ENCODE results near the gene SIN3A.
"Not testable (repeated sequence)": the region's sequence is repeated elsewhere in the genome, so short reads cannot be mapped to it uniquely, and the experiment has no call there.

The SIN3A gene

GRCh38 chr15:75352186-75353080, 99.1 kb downstream of the SIN3A start:
- Histone ChIP-seq H3K27me3 (ENCODE audit: control insufficient read depth, low read length) (no peaks in the 10 kb centered on the region), H3K4me2 (ENCODE audit: low read length) (no peak overlapping the region), H3K9me2 (replicated peaks; ENCODE audit: control insufficient read depth, low read length) (no peaks in the 10 kb centered on the region), H3K9me3 (ENCODE audit: control insufficient read depth, insufficient read depth, low read length) (peaks cover 5% of the 10 kb centered on the region; the same call in 1 of the 2 replicates), H3K36me3 (ENCODE audit: control insufficient read depth, low read length) (peaks cover 85% of the 10 kb centered on the region), H3K27ac (ENCODE audit: low read depth, low read length) (no peak overlapping the region), H3F3A (ENCODE audit: control insufficient read depth, insufficient read depth) (peaks cover 11% of the 10 kb centered on the region), H4K20me1 (ENCODE audit: control insufficient read depth, insufficient read depth, low read depth, low read length) (no peaks in the 10 kb centered on the region), H3K4me1 (ENCODE audit: control insufficient read depth, low read length) (peaks cover 33% of the 10 kb centered on the region), H3K4me3 (ENCODE audit: low read length) (no peak overlapping the region), H3K79me2 (ENCODE audit: control insufficient read depth, low read length) (peaks cover 30% of the 10 kb centered on the region)
- no peak for TF ChIP-seq EZH2phosphoT487 (IDR thresholded peaks at IDR 0.05; ENCODE audit: borderline replicate concordance, low read length)
- TF ChIP-seq CTCF (IDR thresholded peaks at IDR 0.05; ENCODE audit: low read depth, low read length, poor library complexity, severe bottlenecking): no peak

- peaks cover 5% of the 10 kb centered on the region; the same call in 1 of the 2 replicates for H3K9me3 ChIP-seq (ENCODE audit: control insufficient read depth, insufficient read depth, low read length)
- peak overlapping the region; percentile 85 for H3K4me2 ChIP-seq (ENCODE audit: low read length)
- H3K27me3 ChIP-seq (ENCODE audit: control insufficient read depth, low read length): no peaks in the 10 kb centered on the region
- H3K36me3 ChIP-seq (ENCODE audit: control insufficient read depth, low read length): peaks cover 78% of the 10 kb centered on the region
- peaks cover 18% of the 10 kb centered on the region for H3F3A ChIP-seq (ENCODE audit: control insufficient read depth, insufficient read depth)
- peak overlapping the region; percentile 98 for H3K4me3 ChIP-seq (ENCODE audit: low read length)
- peak overlapping the region; percentile 95 for H3K27ac ChIP-seq (ENCODE audit: low read depth, low read length)
- no peaks in the 10 kb centered on the region for H3K9me2 ChIP-seq (replicated peaks; ENCODE audit: control insufficient read depth, low read length)
- peaks cover 32% of the 10 kb centered on the region for H3K79me2 ChIP-seq (ENCODE audit: control insufficient read depth, low read length)
- TF ChIP-seq EZH2phosphoT487 (IDR thresholded peaks at IDR 0.05; ENCODE audit: borderline replicate concordance, low read length): no peak
- no peak for TF ChIP-seq CTCF (IDR thresholded peaks at IDR 0.05; ENCODE audit: low read depth, low read length, poor library complexity, severe bottlenecking)
- no peaks in the 10 kb centered on the region for H4K20me1 ChIP-seq (ENCODE audit: control insufficient read depth, insufficient read depth, low read depth, low read length)
- peaks cover 45% of the 10 kb centered on the region for H3K4me1 ChIP-seq (ENCODE audit: control insufficient read depth, low read length)
These were observed 100.7 kb downstream of the SIN3A start for GRCh38 chr15:75350601-75351361.

GRCh38 chr15:75349851-75350588, 101.5 kb downstream of the SIN3A start:
- Histone ChIP-seq H3F3A (ENCODE audit: control insufficient read depth, insufficient read depth) (peaks cover 21% of the 10 kb centered on the region), H3K4me3 (ENCODE audit: low read length) (peak overlapping the region; percentile 98), H3K9me2 (replicated peaks; ENCODE audit: control insufficient read depth, low read length) (no peaks in the 10 kb centered on the region), H3K4me1 (ENCODE audit: control insufficient read depth, low read length) (peaks cover 53% of the 10 kb centered on the region), H3K36me3 (ENCODE audit: control insufficient read depth, low read length) (peaks cover 74% of the 10 kb centered on the region), H3K9me3 (ENCODE audit: control insufficient read depth, insufficient read depth, low read length) (peaks cover 5% of the 10 kb centered on the region; the same call in 1 of the 2 replicates), H3K4me2 (ENCODE audit: low read length) (peak overlapping the region; percentile 85), H3K27me3 (ENCODE audit: control insufficient read depth, low read length) (no peaks in the 10 kb centered on the region), H3K79me2 (ENCODE audit: control insufficient read depth, low read length) (peaks cover 32% of the 10 kb centered on the region), H4K20me1 (ENCODE audit: control insufficient read depth, insufficient read depth, low read depth, low read length) (no peaks in the 10 kb centered on the region), H3K27ac (ENCODE audit: low read depth, low read length) (peak overlapping the region; percentile 95)
- TF ChIP-seq EZH2phosphoT487 (IDR thresholded peaks at IDR 0.05; ENCODE audit: borderline replicate concordance, low read length) (peak; percentile 57; the same call in 1 of the 2 replicates), CTCF (IDR thresholded peaks at IDR 0.05; ENCODE audit: low read depth, low read length, poor library complexity, severe bottlenecking) (no peak)

- H3K4me1 ChIP-seq (ENCODE audit: control insufficient read depth, low read length): peaks cover 60% of the 10 kb centered on the region
- not testable (repeated sequence) for H3K27me3 ChIP-seq (ENCODE audit: control insufficient read depth, low read length); H4K20me1 ChIP-seq (ENCODE audit: control insufficient read depth, insufficient read depth, low read depth, low read length); H3K9me3 ChIP-seq (ENCODE audit: control insufficient read depth, insufficient read depth, low read length); H3K9me2 ChIP-seq (replicated peaks; ENCODE audit: control insufficient read depth, low read length)
- peak overlapping the region; percentile 95 for H3K27ac ChIP-seq (ENCODE audit: low read depth, low read length)
- H3K36me3 ChIP-seq (ENCODE audit: control insufficient read depth, low read length): peaks cover 67% of the 10 kb centered on the region
- H3K4me3 ChIP-seq (ENCODE audit: low read length): peak overlapping the region; percentile 98
- H3K79me2 ChIP-seq (ENCODE audit: control insufficient read depth, low read length): peaks cover 32% of the 10 kb centered on the region
- peak overlapping the region; percentile 85 for H3K4me2 ChIP-seq (ENCODE audit: low read length)
- peaks cover 21% of the 10 kb centered on the region for H3F3A ChIP-seq (ENCODE audit: control insufficient read depth, insufficient read depth)
These were observed 102.2 kb downstream of the SIN3A start for GRCh38 chr15:75349351-75349669.
